Panc1 (cell line): Measurements from ENCODE around the gene TMEM132C. TPM values are rescaled to one million over a fixed set of nuclear protein-coding genes. Genes with fewer than 3 reads are reported as not detected.

Experiments used
- ATAC-seq: fragments of 200-7000 bp; cut with Tn5 transposase; 2 replicates; pipeline ENCODE4 v1.9.1; 2020; ENCODE audit warnings: mild to moderate bottlenecking, moderate library complexity
- BruUV-seq: library from RNA; stranded (reverse); fragments of 400-500 nt; replicated peaks from 2 replicates; lab custom pipeline; 2021; lab: Mats Ljungman, UMichigan
- CTCF ChIA-PET: fragments of 300-600 bp; sonication (Branson Sonifier 250); formaldehyde crosslinking; loops from one replicate; lab custom pipeline; 2022; ENCODE audit warnings: antibody characterized with exemption; lab: Charles Lee
- POLR2A ChIA-PET: fragments of 300-600 bp; sonication (Branson Sonifier 250); formaldehyde crosslinking; loops from one replicate; lab custom pipeline; 2022; ENCODE audit warnings: antibody characterized with exemption; lab: Charles Lee
- DNase-seq: peaks from one replicate; pipeline ENCODE4 v3.0.0-alpha.2; 2010; ENCODE audit warnings: low read depth, low spot score
- H3K27ac ChIP-seq: 2 replicates; pipeline ENCODE4 v1.5.1; 2011; ENCODE audit warnings: mild to moderate bottlenecking, low read length, inconsistent platforms
- H3K27me3 ChIP-seq: fragments of 200-500 bp; sonication (Bioruptor generic); 2 replicates; pipeline ENCODE4 v1.6.0; 2014; ENCODE audit warnings: low read length, inconsistent platforms; ENCODE audit not compliant: control insufficient read depth, insufficient read depth
- H3K36me3 ChIP-seq: fragments of 200-500 bp; sonication (Bioruptor generic); 2 replicates; pipeline ENCODE4 v1.5.1; 2014; ENCODE audit warnings: inconsistent platforms, mild to moderate bottlenecking, low read length, moderate library complexity; ENCODE audit not compliant: control insufficient read depth, insufficient read depth
- H3K4me1 ChIP-seq: 2 replicates; pipeline ENCODE4 v1.5.1; 2011; ENCODE audit warnings: inconsistent platforms, mild to moderate bottlenecking, low read length, moderate library complexity; ENCODE audit not compliant: control insufficient read depth, insufficient read depth
- H3K4me3 ChIP-seq, 2 experiments: 2 replicates each; pipeline ENCODE4 v1.5.1; 2011 to 2012; ENCODE audit warnings: low read depth in 2 of 2, low read length in 2 of 2, mild to moderate bottlenecking in 2 of 2, inconsistent platforms in 1 of 2, moderate library complexity in 1 of 2
- H3K9me3 ChIP-seq: fragments of 200-500 bp; sonication (Bioruptor generic); 2 replicates; pipeline ENCODE4 v1.5.1; 2014; ENCODE audit warnings: low read depth, mild to moderate bottlenecking, inconsistent platforms, low read length, moderate library complexity; ENCODE audit not compliant: control insufficient read depth, insufficient read depth
- POLR2AphosphoS5 ChIP-seq: IDR thresholded peaks from 2 replicates; pipeline ENCODE4 v1.6.1; 2012; ENCODE audit warnings: mild to moderate bottlenecking, low read depth, low read length, moderate library complexity
- SIN3A ChIP-seq: IDR thresholded peaks from 2 replicates; pipeline ENCODE4 v1.6.1; 2012; ENCODE audit warnings: low read depth, mild to moderate bottlenecking, low read length, moderate library complexity, borderline replicate concordance; ENCODE audit not compliant: insufficient read depth
- TCF7L2 ChIP-seq: IDR thresholded peaks from 2 replicates; pipeline ENCODE4 v1.6.1; 2011; ENCODE audit warnings: mild to moderate bottlenecking, low read depth, low read length, inconsistent platforms
- in situ Hi-C: cut with HindIII; loops from 2 replicates; pipeline ENCODE4 v1.10.0; 2016; ENCODE audit warnings: low sequenced_read_pairs, low pct_unique_long_range_greater_than_20kb
- intact Hi-C: fragments of 100-400 bp; cut with micrococcal nuclease; formaldehyde crosslinking; loops from one replicate; pipeline ENCODE4 v1.10.0; 2022; ENCODE audit not compliant: unreplicated experiment
- total RNA-seq: library from RNA; stranded (reverse); gene quantifications from one replicate; pipeline ENCODE4 v1.2.1, GENCODE V29; 2021; ENCODE audit not compliant: unreplicated experiment
- TF ChIP-seq, protein P1 (sequence below): fragments of 450-650 bp; IDR thresholded peaks from 2 replicates; pipeline ENCODE4 v1.5.1; 2017; ENCODE audit warnings: mild to moderate bottlenecking
- TF ChIP-seq, protein P2 (sequence below), 2 experiments: IDR thresholded peaks; 2 replicates each; pipeline ENCODE4 v1.6.1; 2011 to 2012; ENCODE audit warnings: low read depth in 2 of 2, control low read depth in 1 of 2, low read length in 1 of 2, mild to moderate bottlenecking in 1 of 2, moderate library complexity in 1 of 2; ENCODE audit not compliant: insufficient read depth in 1 of 2

TMEM132C gene
- total RNA-seq, 1 experiment from 2014 or later = not detected

DNA sequence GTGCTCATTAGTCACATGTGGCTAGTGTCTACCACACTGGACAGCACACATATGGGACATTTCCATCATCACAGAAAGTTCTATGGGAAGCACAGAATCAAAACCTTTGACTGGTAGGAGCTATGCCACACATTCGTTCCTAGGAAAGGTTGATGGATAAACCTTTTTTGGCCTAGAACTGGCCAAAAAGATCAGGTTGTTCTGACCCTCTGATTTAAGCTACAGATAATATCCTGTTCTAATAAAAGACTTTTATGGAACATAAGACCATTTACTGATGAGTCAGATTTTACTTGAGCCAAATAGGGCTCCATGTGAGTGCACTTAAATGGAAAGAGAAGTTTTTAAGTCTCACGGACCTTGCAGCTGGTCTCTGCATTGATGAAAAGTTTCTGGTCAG is 413.6 kb downstream of the TMEM132C start:
- Histone ChIP-seq H3K27ac (no peak overlapping the region), H3K4me1 (no peaks in the 10 kb centered on the region), H3K36me3 (no peaks in the 10 kb centered on the region), H3K4me3 (no peak overlapping the region), H3K27me3 (no peaks in the 10 kb centered on the region), H3K9me3 (no peaks in the 10 kb centered on the region)
- ChIA-PET POLR2A (no interaction called here), CTCF (no interaction called here)
- TF ChIP-seq, protein P1, sequence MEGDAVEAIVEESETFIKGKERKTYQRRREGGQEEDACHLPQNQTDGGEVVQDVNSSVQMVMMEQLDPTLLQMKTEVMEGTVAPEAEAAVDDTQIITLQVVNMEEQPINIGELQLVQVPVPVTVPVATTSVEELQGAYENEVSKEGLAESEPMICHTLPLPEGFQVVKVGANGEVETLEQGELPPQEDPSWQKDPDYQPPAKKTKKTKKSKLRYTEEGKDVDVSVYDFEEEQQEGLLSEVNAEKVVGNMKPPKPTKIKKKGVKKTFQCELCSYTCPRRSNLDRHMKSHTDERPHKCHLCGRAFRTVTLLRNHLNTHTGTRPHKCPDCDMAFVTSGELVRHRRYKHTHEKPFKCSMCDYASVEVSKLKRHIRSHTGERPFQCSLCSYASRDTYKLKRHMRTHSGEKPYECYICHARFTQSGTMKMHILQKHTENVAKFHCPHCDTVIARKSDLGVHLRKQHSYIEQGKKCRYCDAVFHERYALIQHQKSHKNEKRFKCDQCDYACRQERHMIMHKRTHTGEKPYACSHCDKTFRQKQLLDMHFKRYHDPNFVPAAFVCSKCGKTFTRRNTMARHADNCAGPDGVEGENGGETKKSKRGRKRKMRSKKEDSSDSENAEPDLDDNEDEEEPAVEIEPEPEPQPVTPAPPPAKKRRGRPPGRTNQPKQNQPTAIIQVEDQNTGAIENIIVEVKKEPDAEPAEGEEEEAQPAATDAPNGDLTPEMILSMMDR = no peak
- TF ChIP-seq POLR2AphosphoS5 (no peak), TCF7L2 (no peak), SIN3A (no peak)
- TF ChIP-seq, protein P2, sequence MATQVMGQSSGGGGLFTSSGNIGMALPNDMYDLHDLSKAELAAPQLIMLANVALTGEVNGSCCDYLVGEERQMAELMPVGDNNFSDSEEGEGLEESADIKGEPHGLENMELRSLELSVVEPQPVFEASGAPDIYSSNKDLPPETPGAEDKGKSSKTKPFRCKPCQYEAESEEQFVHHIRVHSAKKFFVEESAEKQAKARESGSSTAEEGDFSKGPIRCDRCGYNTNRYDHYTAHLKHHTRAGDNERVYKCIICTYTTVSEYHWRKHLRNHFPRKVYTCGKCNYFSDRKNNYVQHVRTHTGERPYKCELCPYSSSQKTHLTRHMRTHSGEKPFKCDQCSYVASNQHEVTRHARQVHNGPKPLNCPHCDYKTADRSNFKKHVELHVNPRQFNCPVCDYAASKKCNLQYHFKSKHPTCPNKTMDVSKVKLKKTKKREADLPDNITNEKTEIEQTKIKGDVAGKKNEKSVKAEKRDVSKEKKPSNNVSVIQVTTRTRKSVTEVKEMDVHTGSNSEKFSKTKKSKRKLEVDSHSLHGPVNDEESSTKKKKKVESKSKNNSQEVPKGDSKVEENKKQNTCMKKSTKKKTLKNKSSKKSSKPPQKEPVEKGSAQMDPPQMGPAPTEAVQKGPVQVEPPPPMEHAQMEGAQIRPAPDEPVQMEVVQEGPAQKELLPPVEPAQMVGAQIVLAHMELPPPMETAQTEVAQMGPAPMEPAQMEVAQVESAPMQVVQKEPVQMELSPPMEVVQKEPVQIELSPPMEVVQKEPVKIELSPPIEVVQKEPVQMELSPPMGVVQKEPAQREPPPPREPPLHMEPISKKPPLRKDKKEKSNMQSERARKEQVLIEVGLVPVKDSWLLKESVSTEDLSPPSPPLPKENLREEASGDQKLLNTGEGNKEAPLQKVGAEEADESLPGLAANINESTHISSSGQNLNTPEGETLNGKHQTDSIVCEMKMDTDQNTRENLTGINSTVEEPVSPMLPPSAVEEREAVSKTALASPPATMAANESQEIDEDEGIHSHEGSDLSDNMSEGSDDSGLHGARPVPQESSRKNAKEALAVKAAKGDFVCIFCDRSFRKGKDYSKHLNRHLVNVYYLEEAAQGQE (IDR thresholded peaks at IDR 0.05; ENCODE audit: insufficient read depth in 1 of 2, low read depth in 2 of 2, low read length in 1 of 2) = no peak
- no peak for DNase-seq
- BruUV-seq = no TSS peak
- no peak for ATAC-seq
- in situ Hi-C loops (no loop called here), intact Hi-C loops (no loop called here)

DNA sequence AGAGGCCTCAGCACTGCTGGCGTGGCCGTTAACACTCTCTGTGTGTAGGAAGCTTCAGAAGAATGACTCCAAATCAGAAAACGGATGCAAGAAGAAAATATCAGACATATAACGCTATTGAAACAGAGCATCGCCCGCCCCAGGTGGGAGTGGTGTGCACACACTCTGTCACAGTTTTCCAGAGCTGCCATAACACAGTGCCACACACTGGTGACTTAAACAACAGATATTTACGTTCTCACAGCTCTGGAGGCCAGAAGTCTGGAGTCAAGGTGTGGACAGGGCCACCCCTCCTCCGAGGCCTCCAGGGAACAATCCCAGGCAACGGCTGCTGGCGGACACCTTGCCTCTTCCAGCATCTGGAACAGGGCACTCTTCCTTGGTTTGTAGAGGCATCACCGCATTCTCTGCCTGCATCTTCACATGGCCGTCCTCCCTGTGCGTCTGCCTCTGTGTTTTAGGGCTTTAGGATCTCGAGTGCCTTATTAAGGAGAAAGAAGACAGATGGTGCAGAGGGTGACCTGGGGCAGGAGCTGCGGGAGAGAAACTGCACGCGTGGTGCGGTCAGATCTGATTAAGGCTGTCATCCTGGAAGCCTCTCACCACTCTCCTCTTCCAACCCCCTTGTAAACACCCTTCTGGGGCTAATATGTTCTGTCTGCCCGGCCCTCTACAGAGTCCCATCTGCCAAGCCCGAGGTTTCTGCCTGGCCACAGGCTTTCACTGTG is 415.7 kb downstream of the TMEM132C start:
- CTCF ChIA-PET = no interaction called here
- in situ Hi-C loops = no loop called here
- TF ChIP-seq TCF7L2 (no peak), SIN3A (no peak), POLR2AphosphoS5 (no peak)
- TF ChIP-seq, protein P2 (IDR thresholded peaks at IDR 0.05; ENCODE audit: insufficient read depth in 1 of 2, low read depth in 2 of 2, low read length in 1 of 2) = no peak
- TF ChIP-seq, protein P1 = no peak
- no TSS peak for BruUV-seq
- Histone ChIP-seq H3K27me3 (no peaks in the 10 kb centered on the region), H3K4me3 (no peak overlapping the region), H3K36me3 (no peaks in the 10 kb centered on the region), H3K9me3 (no peaks in the 10 kb centered on the region), H3K4me1 (no peaks in the 10 kb centered on the region), H3K27ac (no peak overlapping the region)
- ATAC-seq (no peak), DNase-seq (no peak)
- POLR2A ChIA-PET = no interaction called here
- intact Hi-C loops = no loop called here
